Loucy (cell line): ENCODE measurements around the gene PACRG.

Experiments
- CTCF ChIP-seq: fragments of 200-600 bp; sonication (generic); conservative IDR thresholded peaks from 2 replicates; pipeline ENCODE4 v1.5.1; 2014; ENCODE audit warnings: mild to moderate bottlenecking, antibody characterized with exemption, low read length
- EZH2phosphoT487 ChIP-seq: fragments of 200-600 bp; IDR thresholded peaks from 2 replicates; pipeline ENCODE4 v1.6.1; 2018; ENCODE audit warnings: antibody characterized with exemption, mild to moderate bottlenecking, moderate library complexity, borderline replicate concordance

GRCh38 chr6:163298079-163298830 lies 570.5 kb downstream of the PACRG start:
- TF ChIP-seq EZH2phosphoT487 (no peak), CTCF (no peak)
